Activated naive CD4-positive, alpha-beta T cell treated with anti-CD3 and anti-CD28 coated beads, Interleukin-2, amount 10 ng/mL, durations not matched to agents 7 days and 5 days (primary cell): ENCODE results near the gene PRELP.
"Not testable (repeated sequence)": the region's sequence is repeated elsewhere in the genome, so short reads cannot be mapped to it uniquely, and the experiment has no call there.

ENCODE experiments used
- CTCF ChIA-PET: fragments of 350-600 bp; sonication (Branson Sonifier 250); formaldehyde crosslinking; loops from one replicate; lab custom pipeline; 2021; ENCODE audit warnings: antibody characterized with exemption; lab: Charles Lee
- DNase-seq: peaks from one replicate; pipeline ENCODE4 v3.0.0-alpha.2; 2020
- H3K27ac Mint-ChIP-seq: one replicate; pipeline ENCODE4 v1.8.0; 2021; ENCODE audit warnings: mild to moderate bottlenecking, moderate library complexity, mixed read lengths
- H3K27me3 Mint-ChIP-seq: one replicate; pipeline ENCODE4 v1.8.0; 2021; ENCODE audit warnings: mild to moderate bottlenecking, mixed read lengths
- H3K36me3 Mint-ChIP-seq: one replicate; pipeline ENCODE4 v1.8.0; 2021; ENCODE audit warnings: mixed read lengths
- H3K4me1 Mint-ChIP-seq: one replicate; pipeline ENCODE4 v1.8.0; 2021; ENCODE audit warnings: mixed read lengths
- H3K4me3 Mint-ChIP-seq: one replicate; pipeline ENCODE4 v1.8.0; 2021; ENCODE audit warnings: mild to moderate bottlenecking, moderate library complexity, mixed read lengths
- H3K9me3 Mint-ChIP-seq: one replicate; pipeline ENCODE4 v1.8.0; 2021; ENCODE audit warnings: mixed read lengths

Gene PRELP

GRCh38 chr1:203447598-203447997 is 28.0 kb upstream of the PRELP start:
- CTCF ChIA-PET, result interaction anchor here (1.4 kb wide), 1 partner anchor 103 kb away, joined by 3 read pairs; no protein-coding TSS in a partner anchor
- not testable (repeated sequence) for DNase-seq, H3K4me3 Mint-ChIP-seq

GRCh38 chr1:203448521-203449061 is 27.0 kb upstream of the PRELP start:
- no peaks in the 10 kb centered on the region for H3K36me3 Mint-ChIP-seq
- H3K4me1 Mint-ChIP-seq, result no peaks in the 10 kb centered on the region
- CTCF ChIA-PET, result no interaction called here
- no peak overlapping the region for H3K27ac Mint-ChIP-seq
- peaks cover 48% of the 10 kb centered on the region for H3K27me3 Mint-ChIP-seq
- peaks cover 1% of the 10 kb centered on the region for H3K9me3 Mint-ChIP-seq
- DNase-seq, result no peak
- H3K4me3 Mint-ChIP-seq, result no peak overlapping the region

More at GRCh38 chr1:203447598-203447997, 28.0 kb upstream of the PRELP start:
- H3K27me3 Mint-ChIP-seq, result peaks cover 51% of the 10 kb centered on the region
- not testable (repeated sequence) for H3K36me3 Mint-ChIP-seq, H3K27ac Mint-ChIP-seq, H3K9me3 Mint-ChIP-seq, H3K4me1 Mint-ChIP-seq

DNA sequence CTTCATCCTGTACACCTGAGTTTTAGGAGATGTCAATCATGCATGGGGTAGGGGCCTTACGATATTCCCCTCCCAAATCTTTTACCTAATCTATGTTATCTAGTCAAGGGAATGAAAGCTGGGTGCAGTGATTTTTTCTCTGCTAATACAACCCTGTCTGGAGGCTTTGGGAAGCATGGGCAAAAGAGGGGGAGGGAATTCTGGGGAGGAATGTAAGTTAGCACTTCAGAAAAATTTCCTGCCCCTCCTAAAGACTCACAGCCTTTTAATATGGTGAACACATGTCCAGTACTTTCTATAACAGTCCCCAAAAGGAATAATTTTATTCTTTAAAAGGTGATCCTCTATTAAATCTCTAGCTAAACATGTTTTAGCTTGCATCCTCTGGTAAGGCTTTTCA is 25.6 kb upstream of the PRELP start:
- no peaks in the 10 kb centered on the region for H3K36me3 Mint-ChIP-seq
- DNase-seq, result no peak
- no peaks in the 10 kb centered on the region for H3K4me1 Mint-ChIP-seq
- H3K27ac Mint-ChIP-seq, result no peak overlapping the region
- H3K27me3 Mint-ChIP-seq, result peaks cover 52% of the 10 kb centered on the region
- H3K4me3 Mint-ChIP-seq, result no peak overlapping the region
- H3K9me3 Mint-ChIP-seq, result peaks cover under 1% of the 10 kb centered on the region
- CTCF ChIA-PET, result no interaction called here

DNA sequence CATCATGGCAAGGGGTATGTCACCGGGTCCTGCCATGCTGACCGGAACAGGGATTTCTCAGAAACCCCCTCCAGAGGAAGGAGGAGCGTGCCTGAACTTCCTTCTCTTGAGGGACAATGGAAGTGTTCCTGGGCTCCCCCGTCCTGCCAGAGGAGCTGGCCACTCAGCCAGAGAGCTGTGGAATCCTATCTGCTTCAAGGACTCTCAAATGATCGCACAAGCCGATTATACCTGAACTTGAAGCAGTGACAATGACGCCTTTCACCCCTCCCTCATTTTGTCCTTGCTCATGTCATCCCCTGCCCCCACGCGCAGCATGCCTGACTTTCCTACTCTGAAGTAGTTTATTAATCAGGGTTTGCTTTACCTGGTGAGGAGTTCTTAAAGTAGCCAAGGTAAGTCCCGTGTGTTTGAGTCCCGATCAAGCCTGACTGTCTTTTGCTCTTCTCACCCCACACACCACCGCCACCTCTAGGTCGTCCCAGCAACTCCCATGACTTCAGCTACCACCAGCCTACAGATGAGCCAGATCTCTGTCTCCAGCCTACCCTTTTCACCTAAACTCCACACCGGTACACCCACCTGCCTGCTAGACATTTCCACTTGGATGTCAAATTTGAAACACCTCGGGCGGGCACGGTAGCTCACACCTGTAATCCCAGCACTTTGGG is 25.0 kb upstream of the PRELP start:
- no peak overlapping the region for H3K27ac Mint-ChIP-seq
- H3K4me1 Mint-ChIP-seq, result no peaks in the 10 kb centered on the region
- H3K36me3 Mint-ChIP-seq, result no peaks in the 10 kb centered on the region
- DNase-seq, result no peak
- H3K4me3 Mint-ChIP-seq, result no peak overlapping the region
- H3K9me3 Mint-ChIP-seq, result no peaks in the 10 kb centered on the region
- peaks cover 52% of the 10 kb centered on the region for H3K27me3 Mint-ChIP-seq
- CTCF ChIA-PET, result no interaction called here

GRCh38 chr1:203451836-203452784 is 23.5 kb upstream of the PRELP start:
- Mint-ChIP-seq H3K9me3 (no peaks in the 10 kb centered on the region), H3K36me3 (no peaks in the 10 kb centered on the region), H3K27me3 (peaks cover 49% of the 10 kb centered on the region), H3K4me1 (no peaks in the 10 kb centered on the region), H3K4me3 (no peak overlapping the region), H3K27ac (no peak overlapping the region)
- DNase-seq, result no peak
- CTCF ChIA-PET, result no interaction called here

- Mint-ChIP-seq H3K4me1 (no peaks in the 10 kb centered on the region), H3K36me3 (no peaks in the 10 kb centered on the region), H3K27ac (no peak overlapping the region), H3K4me3 (no peak overlapping the region), H3K9me3 (no peaks in the 10 kb centered on the region), H3K27me3 (peaks cover 49% of the 10 kb centered on the region)
- CTCF ChIA-PET, result no interaction called here
- no peak for DNase-seq
Measured at GRCh38 chr1:203453016-203453415, 22.6 kb upstream of the PRELP start.

DNA sequence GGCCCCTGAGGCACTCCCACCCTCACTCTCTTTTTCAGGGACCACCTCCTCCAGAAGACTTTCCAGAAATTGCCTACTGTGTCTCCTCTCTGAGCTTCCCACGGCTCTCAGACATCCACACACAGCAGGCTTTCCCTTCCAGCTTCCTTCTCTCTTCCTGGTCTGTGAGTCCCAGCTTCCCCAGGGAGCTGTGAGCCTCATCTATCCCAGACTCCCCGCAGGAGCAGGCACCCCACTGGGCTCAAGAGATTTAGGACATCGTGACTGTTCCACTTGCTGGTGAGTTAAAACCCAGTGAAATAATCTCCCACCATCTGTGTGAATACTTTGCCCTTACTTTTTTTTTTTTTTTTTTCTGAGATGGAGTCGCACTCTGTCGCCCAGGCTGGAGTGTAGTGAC is 22.0 kb upstream of the PRELP start:
- peaks cover 45% of the 10 kb centered on the region for H3K27me3 Mint-ChIP-seq
- CTCF ChIA-PET, result interaction anchor here (2.7 kb wide), 1 partner anchor 187 kb away, joined by 7 read pairs; no protein-coding TSS in a partner anchor
- H3K4me1 Mint-ChIP-seq, result no peaks in the 10 kb centered on the region
- H3K27ac Mint-ChIP-seq, result no peak overlapping the region
- no peaks in the 10 kb centered on the region for H3K36me3 Mint-ChIP-seq
- DNase-seq, result no peak
- no peaks in the 10 kb centered on the region for H3K9me3 Mint-ChIP-seq
- H3K4me3 Mint-ChIP-seq, result no peak overlapping the region

DNA sequence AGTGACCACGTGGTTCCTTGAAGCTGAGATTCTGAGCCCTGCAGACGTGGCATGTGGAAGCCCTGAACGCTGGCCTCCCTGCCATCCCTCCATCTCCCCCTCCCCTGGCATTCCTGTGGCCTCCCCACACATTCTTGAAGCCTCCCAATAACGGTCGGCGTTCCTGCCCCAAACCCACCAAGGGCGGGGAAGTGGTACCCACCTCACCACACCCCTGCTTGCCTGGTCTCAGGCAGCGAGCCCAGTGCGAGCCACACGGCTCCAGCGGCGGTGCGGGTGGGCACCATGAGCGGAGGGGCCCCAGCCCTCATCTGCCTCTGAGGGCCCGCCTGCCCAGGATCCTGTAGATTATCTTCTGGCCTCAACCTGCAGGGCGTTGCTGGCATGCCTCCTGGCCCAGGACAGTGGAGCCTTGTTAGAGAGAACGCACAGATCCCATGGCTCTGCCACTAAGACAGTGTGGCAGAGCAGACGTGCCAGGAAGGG is 20.6 kb upstream of the PRELP start:
- Mint-ChIP-seq H3K27me3 (peaks cover 44% of the 10 kb centered on the region), H3K4me1 (no peaks in the 10 kb centered on the region), H3K36me3 (no peaks in the 10 kb centered on the region), H3K9me3 (no peaks in the 10 kb centered on the region), H3K27ac (no peak overlapping the region), H3K4me3 (no peak overlapping the region)
- no peak for DNase-seq
- CTCF ChIA-PET, result interaction anchor here (2.7 kb wide), 1 partner anchor 188 kb away, joined by 7 read pairs; no protein-coding TSS in a partner anchor

- CTCF ChIA-PET, result interaction anchor here (2.7 kb wide), 1 partner anchor 189 kb away, joined by 7 read pairs; no protein-coding TSS in a partner anchor
- Mint-ChIP-seq H3K4me1 (no peaks in the 10 kb centered on the region), H3K36me3 (no peaks in the 10 kb centered on the region), H3K9me3 (no peaks in the 10 kb centered on the region), H3K27me3 (peaks cover 42% of the 10 kb centered on the region), H3K27ac (no peak overlapping the region), H3K4me3 (no peak overlapping the region)
- DNase-seq, result no peak
Measured at GRCh38 chr1:203455706-203456105, 19.9 kb upstream of the PRELP start.

- DNase-seq, result no peak
- no peak overlapping the region for H3K27ac Mint-ChIP-seq
- H3K36me3 Mint-ChIP-seq, result no peaks in the 10 kb centered on the region
- CTCF ChIA-PET, result interaction anchor here (1.3 kb wide), 1 partner anchor 186 kb away, joined by 3 read pairs; no protein-coding TSS in a partner anchor
- no peak overlapping the region for H3K4me3 Mint-ChIP-seq
- H3K9me3 Mint-ChIP-seq, result no peaks in the 10 kb centered on the region
- H3K4me1 Mint-ChIP-seq, result no peaks in the 10 kb centered on the region
- H3K27me3 Mint-ChIP-seq, result peaks cover 39% of the 10 kb centered on the region
Measured at GRCh38 chr1:203456577-203456976, 19.0 kb upstream of the PRELP start.

DNA sequence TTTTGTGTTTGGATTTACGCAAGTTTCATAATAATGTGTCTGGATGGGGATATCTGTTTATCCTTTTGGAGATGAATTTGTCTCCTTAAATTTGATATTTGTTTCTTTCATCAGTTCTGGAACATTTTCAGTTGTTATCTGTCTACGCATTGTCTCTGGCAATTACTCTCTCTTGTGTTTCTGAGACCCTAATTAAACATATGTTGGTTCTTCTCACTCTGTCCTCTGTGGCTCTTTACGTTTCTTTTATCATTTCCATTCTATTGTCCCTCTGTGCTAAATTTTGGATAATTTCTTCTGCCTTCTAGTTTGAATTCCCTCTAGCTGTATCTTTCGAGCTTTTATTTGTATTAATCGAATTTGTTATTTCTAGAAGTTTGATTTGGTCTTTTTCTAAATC is 17.5 kb upstream of the PRELP start:
- H3K36me3 Mint-ChIP-seq, result no peaks in the 10 kb centered on the region
- no peak overlapping the region for H3K27ac Mint-ChIP-seq
- no peaks in the 10 kb centered on the region for H3K4me1 Mint-ChIP-seq
- DNase-seq, result no peak
- H3K27me3 Mint-ChIP-seq, result peaks cover 40% of the 10 kb centered on the region
- no peaks in the 10 kb centered on the region for H3K9me3 Mint-ChIP-seq
- no peak overlapping the region for H3K4me3 Mint-ChIP-seq
- CTCF ChIA-PET, result no interaction called here

GRCh38 chr1:203459671-203460201 is 15.9 kb upstream of the PRELP start:
- no peaks in the 10 kb centered on the region for H3K4me1 Mint-ChIP-seq
- CTCF ChIA-PET, result no interaction called here
- H3K27ac Mint-ChIP-seq, result no peak overlapping the region
- no peak for DNase-seq
- no peak overlapping the region for H3K4me3 Mint-ChIP-seq
- H3K36me3 Mint-ChIP-seq, result no peaks in the 10 kb centered on the region
- peaks cover 52% of the 10 kb centered on the region for H3K27me3 Mint-ChIP-seq
- no peaks in the 10 kb centered on the region for H3K9me3 Mint-ChIP-seq

- Mint-ChIP-seq H3K27me3 (peaks cover 43% of the 10 kb centered on the region), H3K4me3 (no peak overlapping the region), H3K36me3 (no peaks in the 10 kb centered on the region), H3K9me3 (no peaks in the 10 kb centered on the region), H3K27ac (no peak overlapping the region), H3K4me1 (no peaks in the 10 kb centered on the region)
- DNase-seq, result no peak
- CTCF ChIA-PET, result interaction anchor here (1.6 kb wide), 1 partner anchor 20 kb away, joined by 3 read pairs; no protein-coding TSS in a partner anchor
Measured at GRCh38 chr1:203461717-203462116, 13.9 kb upstream of the PRELP start.

DNA sequence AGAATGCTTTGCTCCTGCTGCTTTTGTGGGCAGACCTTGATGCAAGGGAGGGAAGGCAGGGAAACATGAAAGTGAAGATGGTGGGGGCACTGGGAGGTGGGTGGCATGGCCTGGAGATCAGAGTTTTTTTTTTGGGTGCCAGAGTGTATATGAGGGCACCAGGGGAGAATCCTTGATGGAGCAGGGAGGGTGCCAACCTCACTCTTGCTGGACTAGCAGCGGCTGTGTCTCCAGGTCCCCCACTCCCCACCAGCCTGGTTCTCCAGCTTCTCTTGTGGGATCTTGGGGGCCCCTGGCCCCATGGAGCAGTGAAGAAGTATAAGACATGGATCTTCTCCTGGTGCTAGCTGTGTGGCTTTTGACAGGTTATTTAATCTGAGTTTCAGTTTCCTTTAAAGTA is 13.5 kb upstream of the PRELP start:
- no peak overlapping the region for H3K4me3 Mint-ChIP-seq
- no peaks in the 10 kb centered on the region for H3K36me3 Mint-ChIP-seq
- no peaks in the 10 kb centered on the region for H3K9me3 Mint-ChIP-seq
- DNase-seq, result no peak
- H3K27me3 Mint-ChIP-seq, result peaks cover 39% of the 10 kb centered on the region
- H3K4me1 Mint-ChIP-seq, result no peaks in the 10 kb centered on the region
- no peak overlapping the region for H3K27ac Mint-ChIP-seq
- CTCF ChIA-PET, result interaction anchor here (1.6 kb wide), 1 partner anchor 21 kb away, joined by 3 read pairs; no protein-coding TSS in a partner anchor
